ENCODE measurements around the gene ASB7. TPM values are rescaled to one million over a fixed set of nuclear protein-coding genes. Genes with fewer than 3 reads are reported as not detected.
"Not testable (repeated sequence)": the region's sequence is repeated elsewhere in the genome, so short reads cannot be mapped to it uniquely, and the experiment has no call there.

ASB7 gene
- total RNA-seq, 4 donors from 2014 or later = 5.1 to 10.3 (median 6.3) TPM

- no peak for DNase-seq
- Histone ChIP-seq H3K4me3 (no peak overlapping the region), H3K4me1 (peaks cover 0 to 9% of the 10 kb centered on the region in 2 donors), H3K27me3 (no peaks in the 10 kb centered on the region), H3K36me3 (peaks cover 0 to 6% of the 10 kb centered on the region in 2 donors), H3K9me3 (no peaks in the 10 kb centered on the region), H3K27ac (no peak overlapping the region)
- in situ Hi-C loops (cut with MboI; ENCODE audit: low sequenced_read_pairs in 4 of 4) (loop anchor here (5.0 to 25.0 kb wide), 4 partner anchors 136 to 661 kb away; no protein-coding TSS in a partner anchor), intact Hi-C loops (cut with DNase I; ENCODE audit: low total_unique reads) (loop anchor here (5.0 to 10.0 kb wide), 2 partner anchors 141 to 649 kb away; no protein-coding TSS in a partner anchor)
- ATAC-seq = no peak
- TF ChIP-seq POLR2A (IDR thresholded peaks at IDR 0.05) (no peak), CTCF (IDR thresholded peaks at IDR 0.05 in 4 of 5, conservative IDR thresholded peaks at IDR 0.05 in 1 of 5) (no peak)
Measured at GRCh38 chr15:100573526-100573925, 28.9 kb upstream of the ASB7 start.

GRCh38 chr15:100580414-100580813 is 22.0 kb upstream of the ASB7 start:
- Histone ChIP-seq H3K4me3 (no peak overlapping the region), H3K36me3 (no peaks in the 10 kb centered on the region), H3K27me3 (no peaks in the 10 kb centered on the region), H3K4me1 (no peaks in the 10 kb centered on the region), H3K9me3 (no peaks in the 10 kb centered on the region), H3K27ac (no peak overlapping the region)
- in situ Hi-C loops (cut with MboI; ENCODE audit: low sequenced_read_pairs in 4 of 4) = no loop called here
- TF ChIP-seq CTCF (IDR thresholded peaks at IDR 0.05 in 4 of 5, conservative IDR thresholded peaks at IDR 0.05 in 1 of 5) (no peak), POLR2A (IDR thresholded peaks at IDR 0.05) (no peak)
- DNase-seq = no peak
- intact Hi-C loops (cut with DNase I; ENCODE audit: low total_unique reads) = no loop called here
- no peak for ATAC-seq

- no peak for TF ChIP-seq POLR2A (IDR thresholded peaks at IDR 0.05)
- no peak for ATAC-seq
Measured at GRCh38 chr15:100588638-100589242, 13.6 kb upstream of the ASB7 start.

GRCh38 chr15:100591163-100591562 is 11.2 kb upstream of the ASB7 start:
- ATAC-seq; H3K27ac ChIP-seq; H3K36me3 ChIP-seq; H3K4me3 ChIP-seq; DNase-seq; H3K4me1 ChIP-seq; in situ Hi-C loops (cut with MboI; ENCODE audit: low sequenced_read_pairs in 4 of 4); H3K9me3 ChIP-seq; H3K27me3 ChIP-seq; intact Hi-C loops (cut with DNase I; ENCODE audit: low total_unique reads): not testable (repeated sequence)

More at GRCh38 chr15:100588638-100589242, 13.6 kb upstream of the ASB7 start:
- H3K4me1 ChIP-seq = no peaks in the 10 kb centered on the region
- H3K9me3 ChIP-seq = no peaks in the 10 kb centered on the region
- H3K4me3 ChIP-seq = no peak overlapping the region
- H3K27ac ChIP-seq = no peak overlapping the region
- no peaks in the 10 kb centered on the region for H3K36me3 ChIP-seq
- in situ Hi-C loops (cut with MboI; ENCODE audit: low sequenced_read_pairs in 4 of 4) (no loop called here), intact Hi-C loops (cut with DNase I; ENCODE audit: low total_unique reads) (no loop called here)
- no peak for DNase-seq
- no peaks in the 10 kb centered on the region for H3K27me3 ChIP-seq

- no peaks in the 10 kb centered on the region for H3K9me3 ChIP-seq
- ATAC-seq = no peak
- no peak overlapping the region for H3K27ac ChIP-seq
- intact Hi-C loops (cut with DNase I; ENCODE audit: low total_unique reads) = no loop called here
- no peaks in the 10 kb centered on the region for H3K27me3 ChIP-seq
- no peaks in the 10 kb centered on the region for H3K36me3 ChIP-seq
- no peak for DNase-seq
- TF ChIP-seq POLR2A (IDR thresholded peaks at IDR 0.05) (no peak), CTCF (IDR thresholded peaks at IDR 0.05 in 4 of 5, conservative IDR thresholded peaks at IDR 0.05 in 1 of 5) (no peak)
- H3K4me1 ChIP-seq = peaks cover 0 to 3% of the 10 kb centered on the region in 2 donors
- in situ Hi-C loops (cut with MboI; ENCODE audit: low sequenced_read_pairs in 4 of 4) = no loop called here
- no peak overlapping the region for H3K4me3 ChIP-seq
Measured at GRCh38 chr15:100591835-100592234, 10.6 kb upstream of the ASB7 start.

- H3K4me3 ChIP-seq = no peak overlapping the region
- H3K27me3 ChIP-seq = no peaks in the 10 kb centered on the region
- H3K36me3 ChIP-seq = no peaks in the 10 kb centered on the region
- intact Hi-C loops (cut with DNase I; ENCODE audit: low total_unique reads) (no loop called here), in situ Hi-C loops (cut with MboI; ENCODE audit: low sequenced_read_pairs in 4 of 4) (no loop called here)
- no peaks in the 10 kb centered on the region for H3K9me3 ChIP-seq
- peaks cover 0 to 3% of the 10 kb centered on the region in 2 donors for H3K4me1 ChIP-seq
- TF ChIP-seq POLR2A (IDR thresholded peaks at IDR 0.05) = no peak
- no peak for TF ChIP-seq CTCF (IDR thresholded peaks at IDR 0.05 in 4 of 5, conservative IDR thresholded peaks at IDR 0.05 in 1 of 5)
- H3K27ac ChIP-seq = no peak overlapping the region
- ATAC-seq (no peak), DNase-seq (no peak)
Measured at GRCh38 chr15:100592898-100593297, 9.5 kb upstream of the ASB7 start.

Measured in gastrocnemius medialis (tissue), 4 donors.